ENCODE measurements around the gene ADAT3. TPM values are rescaled to one million over a fixed set of nuclear protein-coding genes. Genes with fewer than 3 reads are reported as not detected.

ADAT3 gene
- total RNA-seq, 2 experiments from 2014 or later = 7.9 to 16.4 TPM

DNA sequence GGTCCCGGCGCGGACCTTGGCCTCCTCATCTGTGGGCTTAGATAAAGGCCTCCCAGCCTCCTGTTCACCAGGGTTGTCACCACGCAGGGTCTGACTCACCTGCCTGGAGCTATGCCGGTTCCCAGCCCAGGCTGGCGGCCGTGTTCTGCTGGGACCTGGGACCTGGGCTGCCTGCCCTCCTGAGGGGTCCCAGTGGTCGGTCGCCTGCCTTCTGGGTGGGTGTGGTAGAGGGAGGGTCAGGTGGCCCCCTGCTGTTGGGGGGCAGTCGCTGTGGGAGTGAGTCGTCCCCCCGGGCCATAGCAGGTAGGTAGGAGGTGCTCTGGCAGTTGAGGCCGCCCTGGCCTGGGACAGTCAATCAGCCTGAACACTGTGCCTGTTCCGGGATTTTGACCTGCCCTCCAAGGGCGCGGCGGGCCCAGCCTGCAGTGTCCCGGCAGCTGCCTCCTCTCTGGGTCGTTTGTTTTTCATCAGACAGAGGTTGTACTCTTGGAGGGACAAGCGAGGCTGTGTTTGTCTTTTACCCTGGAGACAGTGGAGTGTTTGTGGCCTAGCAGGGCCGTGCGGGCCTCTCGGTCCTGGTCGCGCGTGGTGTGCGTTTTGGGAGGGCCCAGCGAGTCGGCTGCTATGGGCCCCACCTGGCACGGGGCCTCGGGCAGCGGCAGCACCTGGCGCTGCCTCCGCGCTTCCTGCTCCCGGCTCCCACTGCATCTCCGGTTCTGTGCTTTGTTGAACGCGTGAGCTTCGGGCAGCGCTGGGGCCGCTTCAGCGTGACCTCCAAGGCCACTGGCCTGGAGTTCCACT, 2.6 kb downstream of the ADAT3 start:
- H3K9me3 ChIP-seq (ENCODE audit: low read length) = no peaks in the 10 kb centered on the region
- no peak overlapping the region for H2AFZ ChIP-seq (ENCODE audit: low read length)
- H3K9me2 ChIP-seq (ENCODE audit: insufficient read depth, low read length) = no peaks in the 10 kb centered on the region
- TF ChIP-seq EZH2phosphoT487 (IDR thresholded peaks at IDR 0.05; ENCODE audit: borderline replicate concordance, low read depth, low read length) = no peak
- TF ChIP-seq, protein P1, sequence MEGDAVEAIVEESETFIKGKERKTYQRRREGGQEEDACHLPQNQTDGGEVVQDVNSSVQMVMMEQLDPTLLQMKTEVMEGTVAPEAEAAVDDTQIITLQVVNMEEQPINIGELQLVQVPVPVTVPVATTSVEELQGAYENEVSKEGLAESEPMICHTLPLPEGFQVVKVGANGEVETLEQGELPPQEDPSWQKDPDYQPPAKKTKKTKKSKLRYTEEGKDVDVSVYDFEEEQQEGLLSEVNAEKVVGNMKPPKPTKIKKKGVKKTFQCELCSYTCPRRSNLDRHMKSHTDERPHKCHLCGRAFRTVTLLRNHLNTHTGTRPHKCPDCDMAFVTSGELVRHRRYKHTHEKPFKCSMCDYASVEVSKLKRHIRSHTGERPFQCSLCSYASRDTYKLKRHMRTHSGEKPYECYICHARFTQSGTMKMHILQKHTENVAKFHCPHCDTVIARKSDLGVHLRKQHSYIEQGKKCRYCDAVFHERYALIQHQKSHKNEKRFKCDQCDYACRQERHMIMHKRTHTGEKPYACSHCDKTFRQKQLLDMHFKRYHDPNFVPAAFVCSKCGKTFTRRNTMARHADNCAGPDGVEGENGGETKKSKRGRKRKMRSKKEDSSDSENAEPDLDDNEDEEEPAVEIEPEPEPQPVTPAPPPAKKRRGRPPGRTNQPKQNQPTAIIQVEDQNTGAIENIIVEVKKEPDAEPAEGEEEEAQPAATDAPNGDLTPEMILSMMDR (conservative IDR thresholded peaks at IDR 0.05; ENCODE audit: low read length) = no peak
- ChIA-PET POLR2A (no interaction called here), CTCF (ENCODE audit: unreplicated experiment) (no interaction called here)
- no peak overlapping the region for H3K27ac ChIP-seq (ENCODE audit: low read depth, low read length, poor library complexity, severe bottlenecking)
- H3K4me1 ChIP-seq (ENCODE audit: insufficient read depth, low read length, poor library complexity, severe bottlenecking) = peaks cover 30% of the 10 kb centered on the region
- no TSS peak for BruUV-seq (replicated peaks)
- intact Hi-C loops (cut with micrococcal nuclease; ENCODE audit: unreplicated experiment) = loop anchor here (10.0 kb wide), 1 partner anchor 177 kb away; no protein-coding TSS in a partner anchor
- H3K79me2 ChIP-seq (ENCODE audit: insufficient read depth, low read depth, low read length) = peaks cover 48% of the 10 kb centered on the region
- peak overlapping the region; percentile 2; the same call in 1 of the 2 replicates for H3K4me2 ChIP-seq (ENCODE audit: low read length)
- H3K4me3 ChIP-seq (ENCODE audit: low read depth, low read length, poor library complexity, severe bottlenecking) = no peak overlapping the region
- H3K36me3 ChIP-seq (ENCODE audit: insufficient read depth, low read length) = peaks cover 19% of the 10 kb centered on the region
- DNase-seq (ENCODE audit: low spot score) = no peak
- H4K20me1 ChIP-seq (ENCODE audit: insufficient read depth, low read length) = peaks cover 5% of the 10 kb centered on the region

DNA sequence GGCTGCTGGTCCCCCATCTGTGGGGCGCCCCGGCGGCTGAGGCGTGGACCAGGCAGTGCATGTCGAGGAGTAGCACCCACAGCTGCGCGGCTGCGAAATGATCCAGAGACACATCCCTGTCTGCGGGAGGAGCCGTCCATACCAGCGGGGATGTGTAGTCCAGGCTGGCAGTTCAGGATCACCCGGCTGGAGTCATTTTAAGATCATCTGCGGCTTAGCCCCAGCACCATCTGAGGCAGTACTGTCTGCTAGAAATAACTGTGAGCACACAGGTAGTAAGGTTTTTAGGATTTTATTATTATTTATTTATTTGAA, 3.1 kb downstream of the ADAT3 start:
- TF ChIP-seq, protein P1 (conservative IDR thresholded peaks at IDR 0.05; ENCODE audit: low read length) = no peak
- TF ChIP-seq EZH2phosphoT487 (IDR thresholded peaks at IDR 0.05; ENCODE audit: borderline replicate concordance, low read depth, low read length) = no peak
- Histone ChIP-seq H3K79me2 (ENCODE audit: insufficient read depth, low read depth, low read length) (peaks cover 48% of the 10 kb centered on the region), H2AFZ (ENCODE audit: low read length) (no peak overlapping the region), H3K36me3 (ENCODE audit: insufficient read depth, low read length) (peaks cover 24% of the 10 kb centered on the region), H3K9me2 (ENCODE audit: insufficient read depth, low read length) (no peaks in the 10 kb centered on the region), H3K9me3 (ENCODE audit: low read length) (no peaks in the 10 kb centered on the region), H3K27ac (ENCODE audit: low read depth, low read length, poor library complexity, severe bottlenecking) (no peak overlapping the region), H4K20me1 (ENCODE audit: insufficient read depth, low read length) (peaks cover 5% of the 10 kb centered on the region), H3K4me2 (ENCODE audit: low read length) (no peak overlapping the region; the same call in 1 of the 2 replicates), H3K4me1 (ENCODE audit: insufficient read depth, low read length, poor library complexity, severe bottlenecking) (peaks cover 24% of the 10 kb centered on the region), H3K4me3 (ENCODE audit: low read depth, low read length, poor library complexity, severe bottlenecking) (no peak overlapping the region)
- no peak for DNase-seq (ENCODE audit: low spot score)
- ChIA-PET POLR2A (no interaction called here), CTCF (ENCODE audit: unreplicated experiment) (no interaction called here)
- BruUV-seq (replicated peaks) = no TSS peak
- intact Hi-C loops (cut with micrococcal nuclease; ENCODE audit: unreplicated experiment) = loop anchor here (10.0 kb wide), 1 partner anchor 176 kb away; no protein-coding TSS in a partner anchor

DNA sequence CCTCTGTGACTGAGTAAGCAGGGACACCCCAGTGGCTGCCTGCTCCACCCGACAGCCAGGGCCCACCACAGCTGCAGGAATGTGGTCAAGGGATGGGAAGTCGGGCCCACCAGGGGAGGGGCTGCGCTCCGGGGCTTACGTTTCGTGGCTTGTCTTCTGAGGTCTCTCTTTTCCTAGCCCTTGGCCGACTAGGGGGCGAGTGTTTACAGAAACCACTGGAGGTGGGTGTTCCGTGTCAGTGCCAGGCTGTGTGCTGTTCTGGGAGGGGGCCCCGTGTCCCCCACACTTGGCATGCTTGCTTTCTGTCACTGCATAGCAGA, 4.5 kb downstream of the ADAT3 start:
- Histone ChIP-seq H3K27ac (ENCODE audit: low read depth, low read length, poor library complexity, severe bottlenecking) (no peak overlapping the region), H3K4me3 (ENCODE audit: low read depth, low read length, poor library complexity, severe bottlenecking) (no peak overlapping the region), H2AFZ (ENCODE audit: low read length) (no peak overlapping the region), H3K9me3 (ENCODE audit: low read length) (no peaks in the 10 kb centered on the region), H3K36me3 (ENCODE audit: insufficient read depth, low read length) (peaks cover 38% of the 10 kb centered on the region), H4K20me1 (ENCODE audit: insufficient read depth, low read length) (peaks cover 5% of the 10 kb centered on the region), H3K4me1 (ENCODE audit: insufficient read depth, low read length, poor library complexity, severe bottlenecking) (peaks cover 10% of the 10 kb centered on the region), H3K9me2 (ENCODE audit: insufficient read depth, low read length) (no peaks in the 10 kb centered on the region), H3K79me2 (ENCODE audit: insufficient read depth, low read depth, low read length) (peaks cover 48% of the 10 kb centered on the region), H3K4me2 (ENCODE audit: low read length) (no peak overlapping the region)
- DNase-seq (ENCODE audit: low spot score) = no peak
- ChIA-PET CTCF (ENCODE audit: unreplicated experiment) (no interaction called here), POLR2A (interaction anchor here (0.6 kb wide), 1 partner anchor 36 kb away, joined by 4 read pairs; no protein-coding TSS in a partner anchor)
- no TSS peak for BruUV-seq (replicated peaks)
- intact Hi-C loops (cut with micrococcal nuclease; ENCODE audit: unreplicated experiment) = loop anchor here (10.0 kb wide), 1 partner anchor 175 kb away; no protein-coding TSS in a partner anchor
- TF ChIP-seq, protein P1 (conservative IDR thresholded peaks at IDR 0.05; ENCODE audit: low read length) = no peak
- TF ChIP-seq EZH2phosphoT487 (IDR thresholded peaks at IDR 0.05; ENCODE audit: borderline replicate concordance, low read depth, low read length) = no peak

Data from OCI-LY7 (cell line).